ENCODE results near the gene UBE2O. TPM values are rescaled to one million over a fixed set of nuclear protein-coding genes. Genes with fewer than 3 reads are reported as not detected.

Gene UBE2O
- total and polyA plus RNA-seq, 2 experiments from 2014 or later = 30.4 to 79.4 TPM

DNA sequence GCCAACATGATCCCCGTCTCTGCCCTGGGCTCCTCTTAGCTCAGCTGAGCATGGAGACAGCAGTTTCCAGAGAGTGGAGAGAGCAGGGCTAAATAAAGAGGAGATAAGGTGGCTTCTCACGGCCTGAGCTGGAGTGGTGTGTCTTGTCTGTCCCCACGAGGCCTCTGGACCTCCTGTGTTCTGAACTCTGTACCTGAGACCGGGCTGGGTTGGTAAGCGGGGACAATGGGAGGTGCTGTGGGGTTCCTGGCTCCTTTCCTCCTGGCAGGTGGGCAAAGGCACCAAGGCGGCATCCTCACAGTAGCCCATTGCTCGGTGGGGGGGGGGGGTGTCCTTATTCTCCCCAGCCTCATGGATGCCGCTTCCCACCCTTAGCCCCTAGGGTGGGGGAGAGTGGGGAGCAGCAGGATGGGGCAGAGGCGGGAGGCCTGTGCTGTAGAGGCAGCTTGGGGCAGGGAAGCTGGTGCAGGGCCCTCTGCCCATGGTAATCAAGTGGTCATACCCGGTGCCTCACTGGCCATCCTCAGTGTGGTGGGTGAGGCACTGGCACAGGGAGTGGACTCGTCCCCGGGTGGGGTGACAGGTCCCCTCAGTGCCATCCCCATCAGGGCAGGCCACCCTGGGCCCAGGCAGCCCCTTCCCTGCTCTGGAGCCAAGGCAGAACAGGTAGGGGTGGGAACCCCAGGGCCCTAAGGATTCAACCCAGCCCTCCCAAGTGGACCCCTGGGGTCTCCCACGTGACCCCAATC is 17.2 kb upstream of the UBE2O start:
- Histone ChIP-seq H3F3A (replicated peaks; ENCODE audit: low read depth) (no peaks in the 10 kb centered on the region), H3K4me2 (no peak overlapping the region), H3K79me2 (replicated peaks; ENCODE audit: insufficient read depth) (no peaks in the 10 kb centered on the region), H3K27ac (ENCODE audit: low read depth) (no peak overlapping the region), H3K4me3 (no peak overlapping the region), H4K20me1 (replicated peaks; ENCODE audit: insufficient read depth) (no peaks in the 10 kb centered on the region), H3K9me2 (ENCODE audit: insufficient read depth) (no peaks in the 10 kb centered on the region), H3K27me3 (ENCODE audit: insufficient read depth) (no peaks in the 10 kb centered on the region), H3K4me1 (ENCODE audit: insufficient read depth) (no peaks in the 10 kb centered on the region), H3K36me3 (ENCODE audit: insufficient read depth) (no peaks in the 10 kb centered on the region), H2AFZ (no peak overlapping the region)
- peaks cover 10% of the 10 kb centered on the region; the same call in 2 of the 3 replicates for H3K4me1 Mint-ChIP-seq
- H3K27ac Mint-ChIP-seq = no peak overlapping the region
- TF ChIP-seq REST (IDR thresholded peaks at IDR 0.05; ENCODE audit: unreplicated experiment) (no peak), JUNB (IDR thresholded peaks at IDR 0.05; ENCODE audit: unreplicated experiment) (no peak), ZNF331 (CRISPR knock-in tag; IDR thresholded peaks at IDR 0.05; ENCODE audit: low read depth) (no peak), STAT1 (IDR thresholded peaks at IDR 0.05; ENCODE audit: unreplicated experiment) (no peak), CTCF (conservative IDR thresholded peaks at IDR 0.05; ENCODE audit: low read depth in 2 of 2) (no peak), ZNF114 (CRISPR knock-in tag; IDR thresholded peaks at IDR 0.05) (no peak), POLR2AphosphoS5 (IDR thresholded peaks at IDR 0.05; ENCODE audit: low read depth) (no peak), ETS1 (IDR thresholded peaks at IDR 0.05) (no peak), EZH2phosphoT487 (IDR thresholded peaks at IDR 0.05; ENCODE audit: unreplicated experiment) (no peak), NANOG (IDR thresholded peaks at IDR 0.05; ENCODE audit: borderline replicate concordance) (no peak), EZH2 (IDR thresholded peaks at IDR 0.05; ENCODE audit: low read depth, unreplicated experiment) (no peak), CREB1 (CRISPR knock-in tag; IDR thresholded peaks at IDR 0.05; ENCODE audit: low read depth) (no peak)
- TF ChIP-seq, protein P1, sequence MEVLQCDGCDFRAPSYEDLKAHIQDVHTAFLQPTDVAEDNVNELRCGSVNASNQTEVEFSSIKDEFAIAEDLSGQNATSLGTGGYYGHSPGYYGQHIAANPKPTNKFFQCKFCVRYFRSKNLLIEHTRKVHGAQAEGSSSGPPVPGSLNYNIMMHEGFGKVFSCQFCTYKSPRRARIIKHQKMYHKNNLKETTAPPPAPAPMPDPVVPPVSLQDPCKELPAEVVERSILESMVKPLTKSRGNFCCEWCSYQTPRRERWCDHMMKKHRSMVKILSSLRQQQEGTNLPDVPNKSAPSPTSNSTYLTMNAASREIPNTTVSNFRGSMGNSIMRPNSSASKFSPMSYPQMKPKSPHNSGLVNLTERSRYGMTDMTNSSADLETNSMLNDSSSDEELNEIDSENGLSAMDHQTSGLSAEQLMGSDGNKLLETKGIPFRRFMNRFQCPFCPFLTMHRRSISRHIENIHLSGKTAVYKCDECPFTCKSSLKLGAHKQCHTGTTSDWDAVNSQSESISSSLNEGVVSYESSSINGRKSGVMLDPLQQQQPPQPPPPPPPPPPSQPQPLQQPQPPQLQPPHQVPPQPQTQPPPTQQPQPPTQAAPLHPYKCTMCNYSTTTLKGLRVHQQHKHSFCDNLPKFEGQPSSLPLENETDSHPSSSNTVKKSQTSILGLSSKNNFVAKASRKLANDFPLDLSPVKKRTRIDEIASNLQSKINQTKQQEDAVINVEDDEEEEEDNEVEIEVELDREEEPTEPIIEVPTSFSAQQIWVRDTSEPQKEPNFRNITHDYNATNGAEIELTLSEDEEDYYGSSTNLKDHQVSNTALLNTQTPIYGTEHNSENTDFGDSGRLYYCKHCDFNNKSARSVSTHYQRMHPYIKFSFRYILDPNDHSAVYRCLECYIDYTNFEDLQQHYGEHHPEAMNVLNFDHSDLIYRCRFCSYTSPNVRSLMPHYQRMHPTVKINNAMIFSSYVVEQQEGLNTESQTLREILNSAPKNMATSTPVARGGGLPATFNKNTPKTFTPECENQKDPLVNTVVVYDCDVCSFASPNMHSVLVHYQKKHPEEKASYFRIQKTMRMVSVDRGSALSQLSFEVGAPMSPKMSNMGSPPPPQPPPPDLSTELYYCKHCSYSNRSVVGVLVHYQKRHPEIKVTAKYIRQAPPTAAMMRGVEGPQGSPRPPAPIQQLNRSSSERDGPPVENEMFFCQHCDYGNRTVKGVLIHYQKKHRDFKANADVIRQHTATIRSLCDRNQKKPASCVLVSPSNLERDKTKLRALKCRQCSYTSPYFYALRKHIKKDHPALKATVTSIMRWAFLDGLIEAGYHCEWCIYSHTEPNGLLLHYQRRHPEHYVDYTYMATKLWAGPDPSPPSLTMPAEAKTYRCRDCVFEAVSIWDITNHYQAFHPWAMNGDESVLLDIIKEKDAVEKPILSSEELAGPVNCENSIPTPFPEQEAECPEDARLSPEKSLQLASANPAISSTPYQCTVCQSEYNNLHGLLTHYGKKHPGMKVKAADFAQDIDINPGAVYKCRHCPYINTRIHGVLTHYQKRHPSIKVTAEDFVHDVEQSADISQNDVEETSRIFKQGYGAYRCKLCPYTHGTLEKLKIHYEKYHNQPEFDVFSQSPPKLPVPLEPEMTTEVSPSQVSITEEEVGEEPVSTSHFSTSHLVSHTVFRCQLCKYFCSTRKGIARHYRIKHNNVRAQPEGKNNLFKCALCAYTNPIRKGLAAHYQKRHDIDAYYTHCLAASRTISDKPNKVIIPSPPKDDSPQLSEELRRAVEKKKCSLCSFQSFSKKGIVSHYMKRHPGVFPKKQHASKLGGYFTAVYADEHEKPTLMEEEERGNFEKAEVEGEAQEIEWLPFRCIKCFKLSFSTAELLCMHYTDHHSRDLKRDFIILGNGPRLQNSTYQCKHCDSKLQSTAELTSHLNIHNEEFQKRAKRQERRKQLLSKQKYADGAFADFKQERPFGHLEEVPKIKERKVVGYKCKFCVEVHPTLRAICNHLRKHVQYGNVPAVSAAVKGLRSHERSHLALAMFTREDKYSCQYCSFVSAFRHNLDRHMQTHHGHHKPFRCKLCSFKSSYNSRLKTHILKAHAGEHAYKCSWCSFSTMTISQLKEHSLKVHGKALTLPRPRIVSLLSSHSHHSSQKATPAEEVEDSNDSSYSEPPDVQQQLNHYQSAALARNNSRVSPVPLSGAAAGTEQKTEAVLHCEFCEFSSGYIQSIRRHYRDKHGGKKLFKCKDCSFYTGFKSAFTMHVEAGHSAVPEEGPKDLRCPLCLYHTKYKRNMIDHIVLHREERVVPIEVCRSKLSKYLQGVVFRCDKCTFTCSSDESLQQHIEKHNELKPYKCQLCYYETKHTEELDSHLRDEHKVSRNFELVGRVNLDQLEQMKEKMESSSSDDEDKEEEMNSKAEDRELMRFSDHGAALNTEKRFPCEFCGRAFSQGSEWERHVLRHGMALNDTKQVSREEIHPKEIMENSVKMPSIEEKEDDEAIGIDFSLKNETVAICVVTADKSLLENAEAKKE (CRISPR knock-in tag; IDR thresholded peaks at IDR 0.05) = no peak
- DNase-seq (ENCODE audit: low spot score) = no peak
- H3K9me3 Mint-ChIP-seq = no peaks in the 10 kb centered on the region; the same call in 1 of the 3 replicates
- H3K27me3 Mint-ChIP-seq (ENCODE audit: insufficient read depth, low read depth, poor library complexity) = peaks cover 11% of the 10 kb centered on the region
- no peak overlapping the region for H3K4me3 Mint-ChIP-seq
- H3K36me3 Mint-ChIP-seq (ENCODE audit: low read depth) = peaks cover 5% of the 10 kb centered on the region; the same call in 1 of the 3 replicates
- no peak for ATAC-seq

Data from GM23338 (cell line).